SHP77 (cell line): ENCODE results near the gene EXOC3L4.
"Not testable (repeated sequence)": the region's sequence is repeated elsewhere in the genome, so short reads cannot be mapped to it uniquely, and the experiment has no call there.

ENCODE experiments used
- DNase-seq, 2 experiments: peaks; one replicate each; lab custom pipeline; 2025; lab: John Stamatoyannopoulos, UW

Gene EXOC3L4

DNA sequence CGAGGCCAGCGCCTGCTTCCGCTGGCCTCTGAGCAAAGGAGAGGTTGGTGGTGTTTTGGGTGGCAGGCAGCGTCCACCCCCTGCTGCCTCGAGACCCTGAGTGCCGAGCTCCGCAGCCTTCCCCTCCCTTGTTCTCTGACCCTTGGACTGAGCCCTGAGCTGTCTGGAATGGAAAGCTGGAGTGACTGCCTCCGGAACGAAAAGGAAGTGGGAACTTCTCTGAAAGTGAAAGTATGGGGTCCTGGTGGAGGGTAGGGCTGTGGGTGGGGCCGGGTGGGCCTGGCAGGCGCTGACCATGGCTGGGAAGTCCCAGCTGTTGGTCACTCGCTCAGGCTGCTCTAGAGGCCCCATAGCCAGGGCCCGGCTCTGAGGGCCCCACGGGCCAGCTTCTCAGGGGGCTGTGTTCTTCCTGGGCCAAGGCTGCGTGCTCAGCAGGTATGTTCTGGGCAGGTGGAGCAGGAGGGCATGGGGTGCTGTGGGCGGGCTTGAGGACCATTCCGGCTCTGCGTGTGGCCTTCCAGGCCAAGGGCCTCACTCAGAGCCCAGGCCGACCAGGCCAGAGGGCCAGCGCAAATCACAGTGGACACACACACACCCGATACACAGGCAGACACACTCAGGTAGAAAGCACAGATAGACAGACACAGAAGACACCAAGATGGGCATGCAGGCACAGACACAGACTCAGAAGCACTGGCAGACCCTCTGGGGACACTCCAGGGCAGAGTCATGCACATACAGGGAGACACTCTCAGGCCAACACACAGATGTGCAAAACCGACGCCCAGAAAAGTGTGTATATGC, at the start of gene EXOC3L4:
TSS of gene EXOC3L4 (plus strand) at position 320 of the 804 bp plus-strand sequence. CDS start 5,495 bp downstream, outside the sequence.
- DNase-seq, result no peak

DNA sequence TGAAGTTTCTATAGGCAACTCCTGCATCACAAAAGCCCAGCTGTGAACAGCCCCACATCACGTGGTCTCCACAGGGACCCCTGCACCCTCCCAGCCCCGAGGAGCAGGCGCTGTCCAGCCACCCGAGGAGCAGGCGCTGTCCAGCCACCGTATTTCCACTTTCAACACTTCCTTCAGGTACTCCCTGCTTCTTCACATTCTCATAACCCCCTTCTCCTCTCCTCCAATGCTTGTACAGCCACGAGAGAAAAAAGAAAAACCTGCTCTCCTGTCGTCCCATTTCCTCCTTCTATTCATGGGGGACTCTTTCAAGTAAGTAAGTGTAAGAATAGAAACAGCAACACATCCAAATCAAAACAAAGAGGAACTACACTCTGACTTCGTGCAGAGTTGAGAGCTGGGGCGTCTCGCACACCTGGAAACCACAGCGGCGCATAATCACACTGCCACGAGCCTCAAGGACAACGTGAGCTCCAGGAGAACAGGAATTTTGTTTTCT, 49.1 kb upstream of the EXOC3L4 start:
- no peak for DNase-seq

DNA sequence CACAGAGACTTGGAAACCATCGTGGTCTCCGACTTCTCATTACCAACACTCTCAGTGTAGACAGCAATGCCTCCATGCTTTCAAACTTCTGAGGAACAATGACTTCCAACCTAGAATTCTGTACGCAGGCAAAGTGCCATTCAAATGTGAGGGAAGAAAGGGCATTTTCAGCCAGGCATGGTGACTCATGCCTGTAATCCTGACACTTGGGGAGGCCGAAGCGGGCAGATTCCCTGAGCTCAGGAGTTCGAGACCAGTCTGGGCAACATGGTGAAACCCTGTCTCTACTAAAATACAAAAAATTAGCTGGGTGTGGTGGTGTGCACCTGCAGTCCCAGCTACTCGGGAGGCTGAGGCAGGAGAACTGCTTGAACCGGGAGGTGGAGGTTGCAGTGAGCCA, 47.1 kb upstream of the EXOC3L4 start:
- DNase-seq, result not testable (repeated sequence)

- DNase-seq, result no peak
These were observed 43.6 kb upstream of the EXOC3L4 start for GRCh38 chr14:103050935-103051334.

DNA sequence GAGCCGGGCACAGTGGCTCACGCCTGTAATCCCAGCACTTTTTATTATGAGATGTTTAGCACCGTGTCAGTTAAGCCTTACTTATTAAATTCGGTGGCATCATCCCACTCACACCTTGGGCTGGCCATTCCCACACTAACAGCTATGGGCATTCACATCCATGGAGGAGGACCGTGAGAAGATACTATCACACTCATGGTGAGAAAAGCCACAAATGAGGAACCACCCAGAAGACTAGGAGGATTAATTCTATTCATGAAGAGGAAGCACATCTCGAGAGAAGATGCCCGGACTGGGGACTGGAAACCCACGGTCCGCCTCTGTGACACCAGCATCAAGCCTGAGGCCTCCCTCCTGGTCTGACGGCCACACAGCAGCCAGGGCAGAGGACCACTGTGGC, 42.1 kb upstream of the EXOC3L4 start:
- DNase-seq, result no peak

DNA sequence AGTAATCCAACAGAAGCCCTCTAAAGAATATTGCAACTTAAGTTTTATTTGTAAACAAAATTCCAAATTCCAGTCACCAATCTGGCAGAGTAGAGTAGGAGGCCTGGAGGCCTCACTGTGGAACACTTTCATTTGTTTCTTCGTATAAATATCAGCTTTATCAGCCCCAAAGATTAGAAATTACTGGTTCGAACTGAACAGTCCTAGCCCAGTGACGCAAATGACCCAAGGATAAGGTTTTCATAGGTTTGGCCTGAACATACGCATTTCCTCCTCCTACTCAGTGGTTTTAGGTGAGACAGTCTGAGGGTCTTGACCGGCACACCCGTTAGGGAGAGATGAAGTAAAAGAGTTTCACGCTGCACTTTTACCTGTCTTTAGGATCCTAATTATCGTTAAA, 38.8 kb upstream of the EXOC3L4 start:
- DNase-seq, result no peak

- DNase-seq, result peak in 1 of 2 experiments; percentile 56
These were observed 38.0 kb upstream of the EXOC3L4 start for GRCh38 chr14:103056322-103057027.

- DNase-seq, result no peak
These were observed 37.5 kb upstream of the EXOC3L4 start for GRCh38 chr14:103057028-103057371.

DNA sequence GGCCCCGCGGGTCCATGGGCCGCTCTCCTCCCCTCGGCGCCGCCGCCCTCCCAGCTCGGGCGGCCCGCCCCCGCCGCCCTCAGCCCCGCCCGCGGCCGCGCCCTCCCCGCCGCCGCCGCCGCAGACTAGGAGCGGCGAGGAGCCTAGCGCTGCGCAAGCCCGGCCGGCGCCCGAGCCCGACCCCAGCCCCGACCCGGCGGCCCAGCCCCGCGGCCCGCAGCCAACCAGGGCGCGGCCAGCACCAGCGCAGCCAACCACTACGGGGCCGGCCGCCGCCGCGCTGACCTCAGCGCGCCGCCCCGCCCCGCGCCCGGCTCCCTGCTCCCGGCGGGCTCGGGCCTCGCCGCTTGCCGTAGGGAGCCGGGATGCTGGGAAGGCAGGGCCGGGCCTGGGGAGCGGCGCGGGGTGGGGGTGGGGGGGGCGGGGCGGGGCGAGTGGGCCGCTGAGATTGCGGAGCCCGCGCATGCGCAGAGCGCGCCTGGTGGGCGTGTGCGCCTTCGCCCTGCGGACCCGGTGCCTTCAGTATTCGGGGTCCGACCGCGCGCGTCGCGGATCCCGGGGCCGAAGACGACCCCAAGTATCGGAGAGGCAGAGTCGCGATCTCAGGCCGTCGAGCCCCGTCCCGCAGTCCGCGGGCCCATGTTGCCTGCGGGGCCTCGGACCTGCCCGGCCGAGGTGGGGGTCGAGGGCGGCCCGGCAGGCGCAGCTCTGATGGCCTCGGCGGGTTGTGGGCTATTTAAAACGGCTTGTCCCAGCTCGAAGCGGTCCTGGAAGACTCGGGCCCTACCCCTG, 37.0 kb upstream of the EXOC3L4 start, which contains the start of gene CDC42BPB:
TSS of gene CDC42BPB (minus strand) at position 178 of the 792 bp plus-strand sequence. CDS start 376 bp downstream, outside the sequence.
- DNase-seq, result peak; percentile 72 to 88

- DNase-seq, result no peak
These were observed 36.1 kb upstream of the EXOC3L4 start for GRCh38 chr14:103058164-103059055.

GRCh38 chr14:103059556-103059955, 35.0 kb upstream of the EXOC3L4 start:
- DNase-seq, result no peak

DNA sequence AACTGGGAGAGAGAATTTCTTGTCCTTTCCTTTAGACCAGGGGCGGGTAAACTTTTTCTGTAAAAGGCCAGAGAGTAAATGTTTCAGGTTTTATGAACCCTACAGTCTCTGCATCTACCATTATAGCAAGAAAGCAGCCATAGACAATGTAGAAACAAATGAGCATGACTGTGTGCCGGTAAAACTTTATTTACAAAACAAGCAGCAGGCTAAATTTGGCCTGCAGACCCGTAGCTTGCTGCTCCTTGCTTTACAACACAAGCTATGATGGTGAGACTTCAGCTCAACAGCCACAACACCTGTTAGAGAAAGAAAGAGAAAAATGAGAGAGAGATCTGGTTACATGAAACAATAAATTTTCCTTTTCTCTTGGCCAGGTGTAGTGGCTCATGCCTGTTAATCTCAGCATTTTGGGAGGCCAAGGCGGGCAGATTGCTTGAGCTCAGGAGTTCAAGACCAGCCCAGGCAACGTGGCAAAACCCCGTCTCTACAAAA, 33.0 kb upstream of the EXOC3L4 start:
- no peak for DNase-seq

DNA sequence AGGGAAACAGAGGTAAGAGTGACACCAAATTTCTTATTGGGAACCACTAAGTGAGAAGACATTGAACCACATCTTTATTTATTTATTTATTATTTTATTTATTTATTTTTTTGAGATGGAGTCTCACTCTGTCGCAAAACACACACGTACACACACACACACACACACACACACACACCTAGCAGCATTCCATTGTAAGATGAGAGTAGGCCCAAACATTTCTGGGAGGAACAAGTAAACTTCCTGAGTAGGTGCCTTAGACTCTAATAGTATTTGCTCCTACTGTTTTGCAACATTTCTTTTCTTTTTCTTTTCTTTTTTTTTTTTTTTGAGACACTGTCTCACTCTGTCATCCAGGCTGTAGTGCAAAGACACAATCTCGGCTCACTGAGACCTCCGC, 30.1 kb upstream of the EXOC3L4 start:
- DNase-seq, result no peak

DNA sequence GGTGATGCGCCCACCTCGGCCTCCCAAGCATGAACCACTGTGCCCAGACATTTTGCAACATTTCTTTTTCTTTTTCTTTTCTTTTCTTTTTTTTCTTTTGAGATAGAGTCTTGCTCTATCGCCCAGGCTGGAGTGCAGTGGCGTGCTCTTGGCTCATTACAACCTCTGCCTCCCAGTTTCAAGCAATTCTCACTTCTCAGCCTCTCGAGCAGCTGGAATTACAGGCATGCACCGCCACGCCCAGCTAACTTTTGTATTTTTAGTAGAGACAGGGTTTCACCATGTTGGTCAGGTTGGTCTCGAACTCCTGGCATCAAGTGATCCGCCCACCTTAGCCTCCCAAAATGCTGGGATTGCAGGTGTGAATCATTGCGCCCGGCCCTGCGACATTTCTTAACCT, 29.5 kb upstream of the EXOC3L4 start:
- no peak for DNase-seq

GRCh38 chr14:103065861-103066260, 28.7 kb upstream of the EXOC3L4 start:
- DNase-seq, result no peak

DNA sequence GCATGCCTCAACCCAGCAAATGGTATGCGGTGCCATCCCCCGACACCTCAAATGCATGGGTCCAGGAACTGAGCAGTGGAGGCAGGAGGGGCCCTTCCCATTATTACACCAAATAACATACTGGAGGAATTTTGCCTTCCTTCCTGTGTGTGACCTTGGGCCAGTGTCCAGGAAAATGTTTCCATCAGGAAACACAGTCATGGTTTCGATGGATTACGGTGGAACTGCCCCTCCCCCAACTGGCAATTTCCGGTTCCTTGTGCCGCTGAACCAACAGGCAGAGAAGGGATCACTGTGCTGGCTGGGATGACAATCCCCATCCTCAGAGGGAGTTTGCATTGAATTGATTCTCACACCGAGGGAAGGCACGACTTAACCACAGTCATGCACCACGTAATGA, 28.1 kb upstream of the EXOC3L4 start:
- no peak for DNase-seq

DNA sequence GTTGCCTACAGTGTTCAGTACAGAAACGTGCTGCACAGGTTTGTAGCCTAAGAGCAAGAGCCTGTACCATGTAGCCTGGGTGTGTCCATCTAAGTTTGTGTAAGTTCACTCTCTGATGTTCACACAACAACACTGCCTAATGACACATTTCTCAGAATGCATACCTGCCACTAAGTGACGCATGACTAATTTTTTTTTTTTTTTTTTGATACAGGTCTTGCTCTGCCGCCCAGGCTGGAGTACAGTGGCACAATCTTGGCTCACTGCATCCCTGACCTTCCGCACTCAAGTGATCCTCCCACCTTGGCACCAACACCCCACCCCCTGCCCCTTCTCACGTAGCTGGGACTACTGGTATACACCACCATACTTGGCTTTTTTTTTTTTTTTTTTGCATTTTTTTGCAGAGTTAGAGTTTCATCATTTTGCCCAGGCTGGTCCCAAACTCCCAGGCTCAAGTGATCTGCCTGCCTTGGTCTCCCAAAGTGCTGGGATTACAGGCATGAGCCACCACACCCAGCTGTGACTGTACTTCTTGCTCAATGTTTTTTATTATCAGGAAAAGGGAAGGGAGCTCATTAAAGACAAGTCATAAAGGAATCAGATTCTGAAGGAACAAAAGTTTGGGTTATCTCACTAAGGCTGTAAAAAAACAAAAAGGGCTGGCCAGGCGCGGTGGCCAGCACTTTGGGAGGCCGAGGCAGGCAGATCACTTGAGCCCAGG, 27.1 kb upstream of the EXOC3L4 start:
- DNase-seq, result no peak

- DNase-seq, result no peak
These were observed 26.0 kb upstream of the EXOC3L4 start for GRCh38 chr14:103068351-103069073.

GRCh38 chr14:103070263-103070885, 24.2 kb upstream of the EXOC3L4 start:
- no peak for DNase-seq
